G401 (cell line): ENCODE results near the gene CDRT4. TPM values are rescaled to one million over a fixed set of nuclear protein-coding genes. Genes with fewer than 3 reads are reported as not detected.
A peak's percentile ranks its signal among the peaks of the same experiment; 100 is the strongest.

ENCODE experiments used
- DNase-seq: peaks from one replicate; pipeline ENCODE4 v3.0.0-alpha.2; 2015; ENCODE audit warnings: low spot score
- in situ Hi-C: cut with HindIII; loops from 2 replicates; pipeline ENCODE4 v1.10.0; 2016; ENCODE audit warnings: low sequenced_read_pairs, mixed read lengths
- total RNA-seq: library from RNA; depleted of rRNA; stranded (reverse); fragments of >200 nt; shearing (Covaris generic); gene quantifications from 2 replicates; pipeline ENCODE4 v1.2.3, GENCODE V29; 2014; rRNA removed

Gene CDRT4
- total RNA-seq, 1 experiment from 2014 or later = 5.0 TPM

- no peak for DNase-seq
- in situ Hi-C loops = no loop called here
Measured at GRCh38 chr17:15408803-15409202, 58.6 kb downstream of the CDRT4 start.

DNA sequence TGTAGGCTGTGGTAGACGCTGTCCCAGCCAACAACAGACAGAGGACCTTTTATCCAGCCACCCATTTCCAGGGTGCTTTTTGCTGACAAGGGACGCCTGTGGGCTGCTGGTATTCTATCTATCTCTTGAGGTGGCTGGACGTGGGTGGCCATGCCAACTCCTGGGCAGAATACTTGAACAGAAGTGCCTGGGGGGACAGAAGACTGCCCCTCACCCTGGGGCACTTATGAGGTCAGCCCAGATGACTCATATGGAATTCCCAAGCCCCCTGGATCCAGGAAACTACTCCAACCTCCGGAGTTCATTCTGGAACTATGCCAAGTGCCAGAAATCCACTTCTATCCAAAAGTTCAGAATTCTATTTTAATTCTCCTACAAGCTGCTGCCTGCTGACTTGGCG, 61.3 kb downstream of the CDRT4 start:
- DNase-seq = no peak
- in situ Hi-C loops = no loop called here

DNA sequence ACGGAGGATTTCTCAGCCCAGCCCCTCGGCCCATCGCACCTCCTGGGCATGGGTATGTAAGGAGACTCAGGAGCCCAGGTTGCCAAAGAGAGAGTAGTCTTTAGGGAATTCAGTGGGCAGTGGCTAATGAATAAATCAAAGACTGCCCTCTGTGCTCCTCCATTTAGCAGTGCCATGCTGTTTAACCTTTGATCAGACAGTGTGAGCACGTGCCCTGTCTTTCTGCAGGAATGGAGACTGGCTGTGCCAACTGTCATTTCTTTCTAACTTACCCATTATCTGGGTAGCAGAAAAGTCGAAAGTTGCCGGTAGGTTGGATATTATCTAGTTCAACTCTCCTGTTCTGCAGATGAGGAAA, 62.4 kb downstream of the CDRT4 start:
- no peak for DNase-seq
- in situ Hi-C loops = no loop called here

DNA sequence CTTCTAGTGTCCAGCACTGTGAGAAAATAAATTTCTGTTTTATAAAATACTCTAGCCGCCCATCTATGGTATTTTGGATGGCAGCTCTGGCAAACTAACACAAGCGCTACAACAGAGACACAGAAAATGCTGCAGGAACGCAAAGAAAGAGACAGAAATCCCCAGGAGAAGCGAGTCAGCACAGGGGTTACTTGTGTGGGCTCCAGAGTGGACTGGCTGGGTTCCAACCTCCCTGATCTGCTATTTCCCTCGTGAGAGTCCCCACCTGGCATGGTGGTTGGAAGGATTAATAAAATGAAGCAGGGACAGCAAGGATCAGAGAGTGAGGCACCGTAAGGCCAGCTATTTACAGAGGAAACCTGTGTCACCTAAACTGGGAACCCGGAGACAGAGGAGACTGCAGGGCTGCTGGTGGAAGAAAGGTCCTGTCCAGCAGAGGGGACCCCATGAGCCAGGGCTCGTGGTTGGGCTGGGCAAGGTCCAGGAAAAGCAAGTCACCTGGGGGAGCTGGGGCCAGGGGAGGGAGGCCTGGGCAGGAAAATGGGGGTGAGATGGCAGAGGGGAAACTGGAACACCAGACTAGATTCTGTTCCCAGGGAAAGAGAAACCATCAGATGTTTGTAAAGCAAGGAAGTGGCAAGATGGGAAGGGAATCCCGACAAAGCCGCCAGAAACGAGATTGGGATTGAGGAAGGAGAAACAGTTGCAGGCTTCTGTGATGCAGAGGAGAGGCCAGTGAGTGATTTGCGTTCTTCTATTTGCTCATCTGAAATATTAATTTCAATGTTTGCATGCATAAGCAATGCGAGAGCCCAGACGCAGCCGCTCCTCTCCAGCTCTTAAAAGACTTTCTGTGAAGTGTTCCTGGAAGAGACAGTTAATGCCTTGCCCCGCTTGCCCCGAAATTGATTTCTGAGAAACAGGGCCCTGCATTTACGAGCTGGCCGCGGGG, 63.0 kb downstream of the CDRT4 start:
- in situ Hi-C loops = no loop called here

GRCh38 chr17:15403276-15403939, 64.0 kb downstream of the CDRT4 start:
- in situ Hi-C loops = no loop called here
- DNase-seq = no peak

More for the DNA sequence above, 63.0 kb downstream of the CDRT4 start:
- no peak for DNase-seq

DNA sequence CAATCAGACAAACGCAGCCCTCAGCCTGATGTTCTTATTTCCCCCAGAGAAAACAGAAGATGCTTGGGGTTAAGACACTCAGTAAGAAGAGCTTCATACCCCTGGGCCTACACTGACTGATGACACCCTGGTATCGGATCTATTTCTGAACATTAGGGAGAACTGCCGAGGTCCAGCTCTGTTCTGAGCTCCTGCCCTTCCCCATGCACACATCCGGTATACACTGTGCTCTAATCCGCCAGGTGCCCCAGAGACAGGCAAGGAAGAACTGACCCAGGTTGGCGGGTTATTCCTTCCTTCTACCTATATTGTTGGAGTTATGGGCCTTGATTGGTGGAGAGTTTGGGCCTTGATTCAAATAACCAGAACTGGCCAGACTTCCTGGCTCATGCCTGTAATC, 68.0 kb downstream of the CDRT4 start:
- in situ Hi-C loops = no loop called here
- no peak for DNase-seq

DNA sequence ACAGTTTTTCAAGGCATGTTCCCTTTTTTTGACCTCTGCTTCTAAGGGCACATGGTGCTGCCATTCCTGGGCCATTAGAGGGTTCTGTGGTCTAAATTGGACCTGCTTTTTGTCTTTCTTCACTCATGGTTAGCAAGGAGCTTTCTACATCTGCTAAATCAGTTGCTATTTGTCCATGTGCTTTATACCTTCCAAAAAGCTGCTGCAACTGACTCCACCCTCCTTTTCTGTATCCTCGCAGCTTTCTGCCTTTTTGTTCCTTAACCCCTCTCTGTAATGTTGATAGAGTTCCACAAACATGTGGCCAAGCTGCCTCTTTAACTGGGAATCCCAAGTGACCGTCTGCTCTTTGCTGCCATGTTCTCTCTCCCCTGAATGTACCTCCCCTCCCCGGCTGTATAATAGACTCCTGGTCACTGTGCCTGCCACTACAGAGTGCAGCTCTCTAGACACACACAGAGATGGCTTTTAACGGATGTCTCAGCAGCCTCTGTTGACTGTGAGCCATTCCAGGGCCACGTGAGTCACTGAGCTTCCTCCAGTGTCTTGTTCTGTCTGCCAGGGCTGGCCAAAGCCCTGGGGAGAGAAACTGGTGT, 68.6 kb downstream of the CDRT4 start:
- in situ Hi-C loops = no loop called here
- DNase-seq = peak; percentile 18

- peak; percentile 26 for DNase-seq
- in situ Hi-C loops = no loop called here
Measured at GRCh38 chr17:15398291-15398690, 69.1 kb downstream of the CDRT4 start.

- in situ Hi-C loops = no loop called here
- DNase-seq = no peak
Measured at GRCh38 chr17:15397620-15398019, 69.8 kb downstream of the CDRT4 start.

GRCh38 chr17:15395091-15395490, 72.3 kb downstream of the CDRT4 start:
- in situ Hi-C loops = no loop called here
- no peak for DNase-seq

GRCh38 chr17:15393414-15393813, 74.0 kb downstream of the CDRT4 start:
- in situ Hi-C loops = no loop called here
- no peak for DNase-seq

DNA sequence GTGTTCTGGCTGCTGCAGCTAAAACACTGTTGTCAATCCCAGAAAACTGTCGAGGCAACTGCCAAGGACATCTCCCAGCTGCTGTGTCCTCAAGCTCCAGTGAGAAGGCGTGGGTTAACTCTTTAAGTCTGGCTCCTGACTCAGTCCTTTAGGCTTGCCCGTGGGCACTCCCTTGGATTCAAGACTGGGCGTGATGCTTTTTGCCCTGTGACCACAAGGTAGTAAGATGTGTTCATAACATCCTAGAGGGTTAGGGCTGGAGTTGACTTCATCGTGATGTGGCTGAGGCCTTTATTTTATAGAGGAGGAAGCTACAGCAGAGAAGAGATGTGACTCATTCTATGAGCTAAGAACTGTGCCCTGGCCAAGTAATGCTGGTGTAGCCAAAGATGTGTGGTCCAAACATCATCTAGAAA, 75.1 kb downstream of the CDRT4 start:
- in situ Hi-C loops = no loop called here
- no peak for DNase-seq

GRCh38 chr17:15388356-15389041, 78.9 kb downstream of the CDRT4 start:
- in situ Hi-C loops = no loop called here
- DNase-seq = no peak

DNA sequence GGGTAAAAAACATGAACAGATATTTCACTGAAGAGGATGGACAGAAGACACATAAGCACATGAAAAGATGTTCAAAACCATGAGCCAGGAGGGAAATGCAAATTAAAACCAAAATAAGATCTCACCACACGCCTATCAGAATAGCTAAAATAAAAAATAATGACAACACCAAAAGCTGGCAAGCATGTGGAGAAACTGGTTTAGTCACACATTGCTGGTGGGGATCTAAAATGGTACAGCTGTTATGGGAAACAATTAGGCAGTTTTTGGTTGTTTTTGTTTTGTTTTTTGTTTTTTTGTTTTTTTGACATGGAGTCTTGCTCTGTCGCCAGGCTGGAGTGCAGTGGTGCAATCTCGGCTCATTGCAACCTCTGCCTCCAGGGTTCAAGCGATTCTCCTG, 81.3 kb downstream of the CDRT4 start:
- no peak for DNase-seq
- in situ Hi-C loops = no loop called here

Other genes with a start within 250 kb of the CDRT4 start
- 3.2 TPM in 1 of 2 replicates, not detected in the other for gene PMP22, start 202.3 kb downstream of the CDRT4 start, total RNA-seq
- gene TEKT3, start 126.0 kb downstream of the CDRT4 start, total RNA-seq = not detected in 2 replicates
- 4.1 and 10.3 TPM in 2 replicates for gene TVP23C, start 95.9 kb upstream of the CDRT4 start, total RNA-seq
- gene FBXW10B, start 152.1 kb upstream of the CDRT4 start, total RNA-seq = not detected in 2 replicates
- 19.0 and 47.9 TPM in 2 replicates for gene TRIM16, start 216.7 kb upstream of the CDRT4 start, total RNA-seq
- gene ZNF286A, start 232.1 kb upstream of the CDRT4 start, total RNA-seq = 24.3 and 56.3 TPM in 2 replicates